Posterior vena cava (tissue), 2 donors: Measurements from ENCODE around the gene GTF3C2. TPM values are rescaled to one million over a fixed set of nuclear protein-coding genes. Genes with fewer than 3 reads are reported as not detected.

Experiments
- total RNA-seq, 2 donors: library from RNA; stranded (reverse); fragmentation: NEBNext Ultra II Directional; extraction: Animal tissue kit (Norgen Biotek cat#: 25700); gene quantifications; one replicate each; pipeline ENCODE4 v1.2.1, GENCODE V29; 2021
- donor health status: DM: yes; HTN: yes; CAD: no.
- donor health status: DM: yes; HTN: yes; CAD: no.

Gene GTF3C2
- total RNA-seq, 2 donors from 2014 or later, result 36.9 to 41.3 TPM

Other genes with a start within 250 kb of the GTF3C2 start
- gene CGREF1, start 237.6 kb downstream of the GTF3C2 start, total RNA-seq, result 10 to 100 TPM; 25.8 to 27.8 TPM
- gene ABHD1, start 232.9 kb downstream of the GTF3C2 start, total RNA-seq, result under 1 TPM; 0.37 to 0.48 TPM
- gene PREB, start 222.1 kb downstream of the GTF3C2 start, total RNA-seq, result 10 to 100 TPM; 90.7 to 92.3 TPM
- gene PRR30, start 217.4 kb downstream of the GTF3C2 start, total RNA-seq, result not detected
- gene TCF23, start 207.8 kb downstream of the GTF3C2 start, total RNA-seq, result 10 to 100 TPM in 1 of 2 donors, 1 to 10 TPM in 1; 5.0 to 10.7 TPM
- 100 to 1,000 TPM in 1 of 2 donors, 10 to 100 TPM in 1; 76.1 to 116 TPM for gene ATRAID, start 144.7 kb downstream of the GTF3C2 start, total RNA-seq
- gene SLC5A6, start 144.5 kb downstream of the GTF3C2 start, total RNA-seq, result 10 to 100 TPM; 15.3 to 16.8 TPM
- gene CAD, start 139.4 kb downstream of the GTF3C2 start, total RNA-seq, result 10 to 100 TPM; 20.1 to 27.4 TPM
- gene SLC30A3, start 93.7 kb downstream of the GTF3C2 start, total RNA-seq, result 1 to 10 TPM in 1 of 2 donors, under 1 TPM in 1; 0.24 to 1.4 TPM
- 1 to 10 TPM in 1 of 2 donors, under 1 TPM in 1; 0.19 to 1.0 TPM for gene DNAJC5G, start 81.3 kb downstream of the GTF3C2 start, total RNA-seq
- gene TRIM54, start 74.3 kb downstream of the GTF3C2 start, total RNA-seq, result under 1 TPM; 0.32 to 0.52 TPM
- 1 to 10 TPM in 1 of 2 donors, under 1 TPM in 1; 0.95 to 1.2 TPM for gene UCN, start 48.3 kb downstream of the GTF3C2 start, total RNA-seq
- 10 to 100 TPM; 59.3 to 69.0 TPM for gene MPV17, start 33.7 kb downstream of the GTF3C2 start, total RNA-seq
- gene EIF2B4, start 13.6 kb upstream of the GTF3C2 start, total RNA-seq, result 10 to 100 TPM; 30.1 to 36.2 TPM
- 10 to 100 TPM; 76.4 to 85.3 TPM for gene SNX17, start 13.9 kb upstream of the GTF3C2 start, total RNA-seq
- gene ZNF513, start 24.0 kb upstream of the GTF3C2 start, total RNA-seq, result 10 to 100 TPM; 15.6 to 15.7 TPM
- 10 to 100 TPM; 38.8 to 41.6 TPM for gene PPM1G, start 52.8 kb upstream of the GTF3C2 start, total RNA-seq
- gene NRBP1, start 71.9 kb upstream of the GTF3C2 start, total RNA-seq, result 10 to 100 TPM; 72.9 to 88.1 TPM
- gene KRTCAP3, start 85.6 kb upstream of the GTF3C2 start, total RNA-seq, result 1 to 10 TPM in 1 of 2 donors, under 1 TPM in 1; 0.46 to 1.4 TPM
- gene IFT172, start 133.0 kb upstream of the GTF3C2 start, total RNA-seq, result 10 to 100 TPM; 15.8 to 23.4 TPM
- gene FNDC4, start 138.4 kb upstream of the GTF3C2 start, total RNA-seq, result 10 to 100 TPM; 11.7 to 22.1 TPM
- gene GCKR, start 140.1 kb upstream of the GTF3C2 start, total RNA-seq, result 1 to 10 TPM in 1 of 2 donors, under 1 TPM in 1; 0.65 to 2.9 TPM
- 10 to 100 TPM; 25.2 to 27.4 TPM for gene ZNF512, start 226.3 kb upstream of the GTF3C2 start, total RNA-seq